GM21717 (cell line): ENCODE results near the gene PLXNC1.

Experiments used
- ATAC-seq: cut with Tn5 transposase; IDR thresholded peaks from one replicate; pipeline ENCODE4 v1.9.1; 2021; ENCODE audit warnings: mild to moderate bottlenecking, moderate library complexity; ENCODE audit not compliant: unreplicated experiment

Gene PLXNC1

DNA sequence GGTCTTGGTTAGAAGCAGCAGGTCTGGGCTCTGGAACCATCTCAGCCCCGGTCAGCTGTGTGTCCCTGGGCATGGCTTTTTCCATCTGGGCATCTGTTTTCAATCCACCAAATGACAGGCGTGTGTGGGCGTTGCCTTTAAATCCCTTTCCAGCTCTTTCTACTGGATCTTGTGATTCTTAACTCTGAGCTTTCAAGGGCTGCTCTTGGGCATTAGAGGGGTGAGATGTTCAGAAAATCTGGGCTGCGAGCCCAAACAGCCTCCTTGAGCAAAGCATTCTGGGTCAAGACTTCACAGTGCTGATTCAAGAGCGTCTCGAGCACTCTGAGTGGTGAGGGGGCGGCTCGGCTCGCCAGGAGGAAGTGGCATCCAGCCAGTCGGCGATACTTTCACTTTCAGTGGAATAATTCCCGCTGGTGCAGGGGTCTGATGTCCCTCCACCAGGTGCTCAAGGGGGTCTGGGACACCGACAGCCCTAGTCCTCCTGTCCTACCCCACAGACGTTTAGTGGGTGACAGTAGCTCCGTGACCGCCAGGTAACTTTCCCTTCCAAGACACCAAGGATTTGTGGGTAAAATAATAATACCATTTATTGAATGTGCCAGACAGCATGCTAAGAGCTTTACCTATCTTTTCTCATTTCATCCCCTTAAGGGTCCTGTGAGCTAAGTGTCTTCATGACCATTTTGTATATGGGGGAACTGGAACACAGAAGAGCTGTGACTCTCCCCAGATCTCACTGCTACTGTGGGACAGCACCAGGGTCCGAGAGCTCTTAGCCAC lies 114.0 kb downstream of the PLXNC1 start:
- ATAC-seq = peak; percentile 43

DNA sequence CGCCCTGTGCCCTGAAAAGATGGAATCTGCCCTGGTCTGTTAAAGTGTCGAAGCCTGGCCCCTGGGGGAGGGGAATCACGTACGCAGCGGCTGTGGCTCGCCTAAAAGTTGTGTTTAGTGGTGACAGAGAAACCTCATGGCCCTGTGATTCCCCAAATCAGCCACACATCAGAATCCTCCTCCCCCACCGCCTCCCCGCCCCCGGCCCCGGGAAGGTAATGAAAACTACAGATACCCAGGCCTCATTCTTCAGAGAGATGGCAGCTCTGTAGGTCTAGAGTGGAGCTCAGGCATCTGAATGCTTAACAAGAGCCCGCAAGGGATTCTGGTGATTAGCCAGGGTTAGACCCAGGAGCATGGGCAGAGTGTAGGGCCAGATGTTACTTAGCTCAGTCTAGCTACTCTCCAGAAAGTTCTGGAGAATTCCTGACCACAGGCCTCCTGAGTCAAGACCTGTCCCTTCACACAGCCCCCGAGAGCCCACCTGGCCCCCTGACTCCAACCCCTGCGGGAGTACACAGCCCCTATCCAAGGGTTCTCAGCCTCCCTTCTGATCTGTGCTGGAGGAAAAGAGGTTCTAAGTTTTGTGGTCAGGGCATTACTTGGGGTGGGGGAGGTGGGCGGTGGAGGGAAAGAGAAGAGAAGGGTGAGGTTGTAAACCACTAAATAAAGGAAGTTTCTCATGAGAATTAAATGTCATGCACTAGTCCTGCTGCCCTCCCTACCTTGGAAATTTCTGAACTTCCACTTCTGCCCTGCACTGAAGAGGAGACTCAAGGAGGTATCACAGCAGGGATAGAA lies 114.8 kb downstream of the PLXNC1 start:
- peak; percentile 45 for ATAC-seq

DNA sequence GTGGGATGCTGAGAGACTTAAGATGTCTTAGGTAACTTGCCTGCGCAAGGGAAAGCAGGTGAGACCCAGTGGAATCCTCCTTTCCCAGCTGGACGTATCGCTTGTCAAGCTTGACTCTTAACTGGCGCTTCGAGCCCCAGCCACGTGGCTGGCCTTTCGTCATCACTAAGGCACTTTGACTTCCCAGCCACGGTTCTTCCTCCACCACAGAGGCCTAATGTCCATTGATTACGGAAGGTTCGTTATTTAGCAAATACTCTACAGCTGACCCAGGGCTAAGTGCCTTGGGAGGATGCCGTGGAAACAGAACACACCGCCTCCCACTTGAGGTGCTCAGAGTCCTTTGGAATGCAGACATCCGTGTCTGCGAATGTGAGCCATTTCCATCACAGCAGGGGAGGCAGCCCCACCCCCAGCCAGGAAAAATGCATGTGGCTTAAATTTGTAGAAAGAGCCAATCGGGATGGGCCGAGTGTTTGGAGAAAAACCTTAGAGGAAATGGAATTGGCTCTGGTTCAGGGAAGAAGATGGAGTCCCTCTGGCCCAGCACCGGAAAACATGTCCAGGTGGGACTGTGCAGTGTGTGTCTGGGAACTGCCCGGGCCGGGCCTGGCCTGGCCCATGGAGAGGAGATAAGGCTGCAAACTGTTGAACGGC lies 115.7 kb downstream of the PLXNC1 start:
- no peak for ATAC-seq

DNA sequence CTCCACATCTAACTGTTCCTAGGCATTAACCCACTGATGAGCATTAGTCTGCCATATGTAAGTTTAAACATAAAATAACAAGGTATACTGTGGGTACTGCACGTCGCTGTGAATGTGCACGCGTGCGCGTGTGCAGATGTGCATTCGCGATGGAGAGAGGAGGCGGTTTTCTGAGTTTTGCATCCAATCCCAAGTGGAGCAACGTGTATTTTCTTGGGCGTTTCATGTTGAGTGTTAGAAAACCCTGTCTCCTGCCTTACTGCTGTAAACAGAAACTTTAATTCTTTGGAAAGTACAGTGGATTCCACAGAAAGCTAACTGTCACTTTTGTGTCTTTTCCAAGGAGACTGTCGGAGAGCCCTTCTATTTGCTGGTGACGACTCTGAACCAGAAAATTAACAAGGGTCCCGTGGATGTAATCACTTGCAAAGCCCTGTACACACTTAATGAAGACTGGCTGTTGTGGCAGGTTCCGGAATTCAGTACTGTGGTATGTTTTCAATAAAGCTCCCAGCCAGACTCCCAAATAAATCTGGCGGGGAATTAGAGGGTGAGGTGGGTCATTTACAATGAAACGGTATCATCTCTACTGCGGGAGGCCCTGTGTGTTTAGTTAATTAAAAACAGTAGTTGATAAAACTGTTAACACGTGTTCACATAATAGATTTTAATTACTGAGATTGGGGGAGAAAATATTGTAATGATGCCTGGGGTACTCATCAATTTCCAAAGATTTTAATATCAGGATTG lies 116.5 kb downstream of the PLXNC1 start:
- no peak for ATAC-seq

DNA sequence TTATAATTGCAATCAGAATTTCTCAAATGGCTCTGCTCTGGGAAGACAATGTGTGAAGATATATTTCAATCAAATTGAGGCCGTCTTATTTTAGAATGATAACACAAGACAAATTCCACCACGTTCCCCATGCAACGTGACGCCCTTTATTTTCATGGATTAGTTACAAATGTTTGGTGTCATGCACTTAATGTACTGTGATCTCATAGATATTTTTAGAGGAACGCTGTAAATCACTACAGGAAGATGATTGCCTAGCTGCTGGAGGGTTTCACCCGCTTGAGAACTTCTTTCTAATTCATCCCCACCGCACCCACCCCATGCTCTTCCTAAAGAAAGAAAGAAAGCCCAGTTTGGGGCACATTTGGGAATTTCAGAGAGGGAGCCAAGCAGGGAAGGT lies 117.2 kb downstream of the PLXNC1 start:
- no peak for ATAC-seq

DNA sequence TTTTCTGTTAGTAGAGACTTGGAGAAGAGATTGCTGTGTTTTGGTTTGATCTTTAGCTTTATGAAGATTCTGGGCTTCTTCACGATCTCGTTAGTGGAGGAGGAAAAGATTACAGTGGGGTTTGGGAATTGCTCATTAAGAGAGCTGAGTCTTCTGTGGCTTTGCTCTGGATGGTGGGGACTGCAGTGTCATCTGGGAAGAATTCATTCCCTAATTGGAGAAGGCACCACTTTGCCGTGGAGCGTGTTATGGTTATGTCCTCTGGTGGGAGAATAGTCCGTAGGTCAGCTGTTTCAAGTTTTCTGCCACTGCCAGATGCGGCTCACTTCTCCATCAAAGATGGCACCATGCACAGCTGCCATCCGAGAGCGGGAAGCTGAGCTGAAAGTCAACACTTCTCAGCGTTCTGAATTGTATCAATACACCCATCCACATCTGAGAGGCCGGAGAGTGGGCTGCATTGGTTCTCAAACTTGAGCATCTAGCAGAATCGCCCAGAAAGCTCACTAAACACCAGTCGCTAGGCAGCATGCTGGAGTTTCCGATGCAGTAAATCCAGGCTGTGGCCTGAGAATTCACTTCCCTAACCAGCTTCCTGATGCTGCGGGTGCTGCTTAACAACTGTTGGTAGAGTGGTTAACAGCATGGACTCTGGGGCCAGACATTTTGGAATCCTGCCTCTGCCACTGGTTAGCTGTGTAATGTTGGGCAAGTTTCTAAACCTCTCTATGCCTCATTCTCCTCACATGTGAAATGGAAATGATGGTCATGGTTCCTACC lies 117.8 kb downstream of the PLXNC1 start:
- ATAC-seq = no peak

DNA sequence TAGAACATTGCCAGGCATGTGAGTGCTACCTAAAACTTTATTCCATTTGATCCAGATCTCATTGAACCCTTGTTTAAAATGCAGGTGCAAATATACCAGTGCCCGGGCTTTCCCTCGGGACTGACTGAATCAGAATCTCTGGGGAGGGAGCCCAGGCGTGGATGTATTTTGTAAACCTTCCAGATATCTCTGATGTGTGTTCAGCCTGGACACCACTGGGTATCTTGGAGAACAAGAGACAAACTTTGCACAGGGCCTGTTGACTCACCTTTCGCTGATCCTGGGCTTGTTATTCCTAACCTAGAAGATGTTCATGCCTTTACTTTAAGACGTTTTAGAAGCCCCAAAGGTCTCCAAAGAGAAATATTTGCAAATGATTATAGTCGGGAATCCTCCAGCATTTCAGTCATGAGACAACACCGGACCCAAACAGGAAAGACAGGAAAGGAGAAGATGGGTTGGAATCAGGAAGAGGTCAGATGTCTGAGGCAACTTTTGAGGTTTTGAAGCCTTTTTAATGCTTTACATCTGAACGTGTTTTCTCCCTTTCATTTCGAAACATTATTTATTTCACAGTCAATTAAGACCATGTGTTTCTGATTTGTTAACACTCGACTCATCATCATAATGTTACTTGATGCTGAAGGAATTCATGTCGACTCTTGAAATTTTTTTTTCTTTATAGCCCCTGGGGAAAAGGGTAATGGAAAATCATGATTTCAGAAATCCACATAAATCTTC lies 118.6 kb downstream of the PLXNC1 start:
- no peak for ATAC-seq

DNA sequence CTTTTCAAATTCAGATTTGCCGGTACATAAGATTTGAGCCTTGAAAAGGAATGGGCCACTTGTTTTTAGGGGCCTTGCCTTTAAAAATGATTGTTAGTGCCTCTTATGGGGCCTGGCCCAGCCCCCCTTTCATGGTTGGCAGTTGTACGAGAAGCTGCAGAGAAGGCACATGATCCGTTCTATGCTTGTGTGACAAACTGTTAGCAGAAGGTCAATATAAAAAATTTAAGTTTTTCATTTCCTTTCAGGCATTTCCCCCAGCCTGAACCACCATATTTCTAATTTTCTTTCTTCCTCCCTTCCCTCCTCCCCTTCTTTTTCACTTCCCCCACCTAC lies 119.1 kb downstream of the PLXNC1 start:
- ATAC-seq = no peak

DNA sequence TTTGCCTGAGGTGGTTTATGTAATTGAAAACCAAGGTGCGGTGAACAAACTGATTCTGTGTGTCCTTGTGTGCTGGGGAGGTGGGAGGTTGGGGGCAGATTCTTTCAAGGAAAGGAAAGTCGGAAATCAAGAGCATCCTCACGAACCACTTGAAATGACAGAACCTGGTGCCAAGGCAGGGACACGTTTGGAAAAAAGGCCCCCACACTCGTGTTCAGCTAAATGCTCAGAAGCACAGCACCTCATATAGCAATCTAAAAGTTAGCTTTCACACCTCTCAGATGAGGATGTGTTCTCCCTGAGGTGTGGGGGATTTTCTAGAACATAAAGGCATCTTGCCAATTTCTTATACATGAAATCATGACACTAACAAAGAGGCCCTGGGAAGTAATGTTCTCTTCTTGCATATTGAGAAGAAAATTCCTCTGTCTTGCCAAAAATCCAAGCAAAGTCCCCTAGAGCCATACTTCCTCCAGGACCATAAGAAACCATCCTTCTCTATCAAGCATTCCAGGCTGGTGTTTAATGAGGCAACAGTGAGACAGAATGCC lies 119.6 kb downstream of the PLXNC1 start:
- no peak for ATAC-seq

DNA sequence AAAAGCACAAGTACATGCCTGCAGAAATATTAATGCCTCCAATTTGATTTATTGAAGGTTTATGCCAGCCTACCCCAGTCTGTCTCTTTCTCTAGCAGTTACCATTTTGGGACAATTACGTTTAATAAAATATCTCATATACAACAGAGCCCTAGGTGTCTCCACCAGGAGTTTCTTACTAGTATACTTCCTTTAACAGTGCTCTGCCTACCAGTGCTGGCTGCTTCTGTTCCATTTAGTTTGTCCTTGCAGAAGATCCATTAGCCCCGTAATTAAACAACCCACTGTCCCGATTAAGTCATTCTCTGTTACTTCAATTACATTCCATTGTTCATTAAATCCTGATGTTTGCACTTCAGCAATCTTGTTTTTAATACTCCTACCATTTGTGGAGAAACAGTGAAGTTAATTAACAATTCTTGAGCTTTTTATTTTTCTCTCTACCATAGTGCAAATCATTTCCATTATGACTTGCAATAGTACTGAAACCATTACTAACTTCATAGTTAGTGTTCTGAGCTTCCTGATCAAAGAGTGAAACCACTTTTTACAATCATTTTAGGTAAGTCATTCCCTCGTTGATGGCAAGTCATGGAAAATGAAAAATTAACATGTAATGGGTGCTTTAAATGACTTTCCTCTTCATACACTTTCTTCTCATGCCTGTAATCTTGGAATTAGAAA lies 121.1 kb downstream of the PLXNC1 start:
- ATAC-seq = peak; percentile 50

DNA sequence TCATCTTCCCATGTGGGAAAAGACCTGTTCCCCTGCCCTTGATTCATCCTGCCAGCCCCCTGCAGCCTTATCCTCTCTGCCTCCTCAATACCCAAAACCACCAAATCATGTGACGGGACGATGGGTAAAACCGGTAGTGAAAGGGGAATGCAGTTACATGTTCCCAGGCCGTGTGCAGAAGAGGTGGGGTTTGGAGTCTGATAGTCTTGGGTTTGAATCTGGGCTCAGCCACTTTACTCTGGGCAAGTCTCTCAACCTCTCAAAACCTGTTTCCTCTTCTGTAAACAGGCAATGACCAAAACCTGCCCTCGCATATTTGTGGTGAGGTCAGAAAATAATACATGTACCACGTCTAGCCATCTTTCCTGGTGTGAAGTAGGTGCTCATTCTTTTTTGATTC lies 123.0 kb downstream of the PLXNC1 start:
- ATAC-seq = no peak

DNA sequence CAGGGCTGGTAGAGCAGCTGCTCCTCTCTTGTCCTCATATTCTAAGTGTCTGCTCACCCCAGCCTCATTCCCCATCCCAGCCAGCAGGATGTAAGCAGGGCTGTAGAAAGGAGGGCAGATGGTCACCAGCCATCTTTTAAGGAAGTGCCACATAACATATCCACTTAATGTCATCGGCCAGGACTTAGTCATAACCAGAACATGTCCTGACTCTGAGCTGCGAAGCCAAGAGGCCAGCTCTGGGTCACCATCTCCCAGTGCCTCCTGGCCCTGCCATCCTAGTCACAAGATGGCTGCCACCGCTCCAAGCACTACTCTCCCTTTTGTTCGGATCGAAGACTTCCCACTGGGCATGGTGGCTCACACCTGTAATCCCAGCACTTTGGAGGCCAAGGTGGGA lies 123.9 kb downstream of the PLXNC1 start:
- ATAC-seq = no peak

DNA sequence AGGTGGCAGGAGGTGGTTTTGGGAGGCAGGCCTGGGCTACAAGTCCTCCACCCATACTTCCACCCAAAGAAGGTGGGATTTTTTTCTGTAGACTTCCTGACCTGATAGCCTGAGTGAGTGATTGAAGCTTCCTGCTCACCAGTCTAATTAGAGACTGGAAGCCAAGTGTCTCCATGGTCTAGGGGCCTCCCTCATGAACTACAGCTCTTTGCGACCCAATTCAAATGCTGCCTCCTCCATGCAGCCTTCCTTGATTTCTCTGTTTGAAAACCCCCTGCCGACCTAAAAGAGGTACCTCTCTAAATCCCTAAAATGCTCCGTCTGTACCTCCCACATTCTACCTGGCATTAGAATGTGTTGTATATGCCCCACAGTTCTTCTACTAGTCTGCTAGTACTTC lies 124.9 kb downstream of the PLXNC1 start:
- no peak for ATAC-seq

DNA sequence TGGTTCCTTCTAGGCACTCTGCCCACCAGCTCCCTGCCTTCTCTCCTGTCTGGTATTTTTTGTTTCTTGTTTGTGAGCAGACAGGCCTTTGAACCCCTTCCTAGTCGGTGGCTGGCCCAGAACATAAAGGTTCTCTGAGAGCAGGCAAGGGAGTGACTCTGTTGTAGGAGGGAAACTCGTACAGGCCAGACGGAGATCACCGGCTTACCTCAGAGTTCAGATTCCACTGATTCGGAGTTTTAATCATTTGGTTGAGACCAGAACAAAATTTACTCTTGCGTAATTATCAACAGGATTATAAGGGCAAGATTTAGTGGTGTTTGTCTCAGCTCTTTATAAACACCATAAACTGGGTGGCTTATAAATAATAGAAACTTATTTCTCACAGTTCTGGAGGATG lies 128.3 kb downstream of the PLXNC1 start:
- ATAC-seq = no peak

DNA sequence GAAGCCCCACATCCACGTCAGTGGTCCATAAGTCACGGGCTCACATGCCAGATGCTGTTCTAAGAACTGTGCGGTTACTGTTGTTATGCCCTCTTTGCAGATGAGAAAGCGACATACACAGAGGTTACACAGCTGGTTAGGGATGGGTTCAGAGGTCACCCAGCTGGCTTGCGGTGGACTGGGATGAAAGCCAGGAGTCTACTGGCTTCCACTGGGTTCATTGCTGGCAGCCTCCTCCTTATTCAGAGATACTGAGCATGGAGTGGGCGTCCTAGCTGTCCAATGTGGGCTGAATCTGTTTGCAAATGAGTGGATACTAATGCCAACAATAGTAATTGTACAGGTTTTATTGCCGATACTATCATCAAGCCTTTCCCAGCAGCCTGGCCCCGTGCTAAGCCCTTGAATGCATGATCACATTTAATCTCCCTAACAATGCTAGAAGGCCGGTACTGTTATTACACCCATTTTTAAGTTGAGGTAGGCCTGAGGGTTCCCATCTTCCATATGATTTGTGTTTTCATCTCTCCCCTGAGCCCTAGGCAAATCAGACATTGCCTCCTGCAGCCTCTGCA lies 129.1 kb downstream of the PLXNC1 start:
- ATAC-seq = no peak

DNA sequence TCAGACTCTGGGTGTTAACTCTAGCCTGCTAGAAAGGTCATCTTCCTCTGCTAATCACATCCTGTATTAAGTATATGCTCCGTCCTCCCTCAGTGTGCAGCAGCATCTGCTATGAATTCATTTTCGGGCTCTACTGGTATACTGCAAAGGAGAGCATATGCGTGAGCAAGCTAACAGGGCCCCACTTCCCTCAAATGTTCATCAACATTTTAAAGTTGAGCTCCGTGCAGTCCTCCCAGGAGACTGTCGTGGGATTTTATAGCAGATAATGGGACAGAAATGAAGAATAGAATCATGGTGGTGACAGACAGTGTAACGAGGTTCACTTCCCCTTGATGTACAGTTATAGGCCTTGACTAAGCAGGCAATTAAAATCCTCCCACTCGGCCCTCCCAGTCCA lies 131.7 kb downstream of the PLXNC1 start:
- ATAC-seq = no peak

DNA sequence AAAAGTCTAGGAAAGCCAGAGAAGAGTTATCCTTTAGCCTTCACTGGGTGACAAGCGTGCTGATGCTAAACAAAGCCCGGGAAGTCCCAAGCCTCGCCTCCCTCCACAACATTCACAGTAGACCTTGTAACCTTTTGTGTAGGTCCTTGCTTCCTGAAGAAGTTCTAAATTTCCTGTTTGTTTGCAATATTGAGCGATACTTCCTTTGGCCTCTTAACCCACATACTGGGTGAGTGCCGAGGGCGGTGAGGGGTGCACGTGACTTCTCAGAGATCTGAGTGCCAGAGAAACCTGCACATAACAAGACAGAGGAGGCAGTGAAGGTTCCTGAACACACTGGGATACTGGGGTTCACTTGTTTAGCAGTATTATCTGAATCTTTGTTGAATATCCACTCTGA lies 134.3 kb downstream of the PLXNC1 start:
- no peak for ATAC-seq

DNA sequence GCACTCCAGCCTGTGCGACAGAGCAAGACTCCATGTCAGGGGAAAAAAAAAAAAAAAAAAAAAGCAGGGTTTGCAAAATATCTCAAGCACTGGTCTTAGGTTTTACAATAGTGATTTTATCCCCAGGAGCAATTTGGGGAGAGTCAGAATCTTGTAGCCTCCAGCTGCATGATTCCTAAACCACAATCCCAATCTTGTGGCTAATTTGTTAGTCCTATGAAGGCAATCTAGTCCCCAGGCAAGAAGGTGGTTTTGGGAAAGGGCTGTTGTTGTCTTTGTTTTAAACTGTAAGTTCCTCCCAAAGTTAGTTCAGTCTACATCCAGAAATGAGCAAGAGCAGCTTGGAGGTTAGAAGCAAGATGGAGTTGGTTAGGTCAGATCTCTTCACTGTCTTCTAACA lies 135.7 kb downstream of the PLXNC1 start:
- no peak for ATAC-seq

DNA sequence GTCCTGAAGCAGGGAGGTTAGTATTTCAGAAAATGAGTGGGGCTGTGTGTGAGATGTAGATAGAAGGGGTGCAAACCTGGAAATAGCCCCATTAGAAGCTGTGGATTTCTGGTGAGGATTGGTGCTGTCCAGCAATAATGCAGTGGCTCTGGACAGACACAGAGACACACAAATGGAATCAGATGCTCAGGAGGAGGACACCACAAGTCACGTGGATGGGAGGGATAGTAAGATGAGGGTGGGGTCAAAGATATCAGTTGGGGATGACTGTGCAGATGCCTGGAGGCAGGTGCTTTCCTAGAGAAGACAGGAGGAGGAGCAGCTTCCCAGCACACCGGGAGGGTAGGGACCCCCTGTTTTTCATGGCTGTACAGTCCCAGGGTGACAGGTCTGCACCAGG lies 136.5 kb downstream of the PLXNC1 start:
- ATAC-seq = no peak
